Hippocampal formation (tissue), 2 donors: ENCODE data around the gene GABBR2.
A peak's percentile ranks its signal among the peaks of the same experiment; 100 is the strongest.
"Not testable (repeated sequence)": the region's sequence is repeated elsewhere in the genome, so short reads cannot be mapped to it uniquely, and the experiment has no call there.

Experiments
- DNase-seq, 2 donors: peaks; one replicate each; lab custom pipeline; 2025; lab: John Stamatoyannopoulos, UW

GABBR2 gene

DNA sequence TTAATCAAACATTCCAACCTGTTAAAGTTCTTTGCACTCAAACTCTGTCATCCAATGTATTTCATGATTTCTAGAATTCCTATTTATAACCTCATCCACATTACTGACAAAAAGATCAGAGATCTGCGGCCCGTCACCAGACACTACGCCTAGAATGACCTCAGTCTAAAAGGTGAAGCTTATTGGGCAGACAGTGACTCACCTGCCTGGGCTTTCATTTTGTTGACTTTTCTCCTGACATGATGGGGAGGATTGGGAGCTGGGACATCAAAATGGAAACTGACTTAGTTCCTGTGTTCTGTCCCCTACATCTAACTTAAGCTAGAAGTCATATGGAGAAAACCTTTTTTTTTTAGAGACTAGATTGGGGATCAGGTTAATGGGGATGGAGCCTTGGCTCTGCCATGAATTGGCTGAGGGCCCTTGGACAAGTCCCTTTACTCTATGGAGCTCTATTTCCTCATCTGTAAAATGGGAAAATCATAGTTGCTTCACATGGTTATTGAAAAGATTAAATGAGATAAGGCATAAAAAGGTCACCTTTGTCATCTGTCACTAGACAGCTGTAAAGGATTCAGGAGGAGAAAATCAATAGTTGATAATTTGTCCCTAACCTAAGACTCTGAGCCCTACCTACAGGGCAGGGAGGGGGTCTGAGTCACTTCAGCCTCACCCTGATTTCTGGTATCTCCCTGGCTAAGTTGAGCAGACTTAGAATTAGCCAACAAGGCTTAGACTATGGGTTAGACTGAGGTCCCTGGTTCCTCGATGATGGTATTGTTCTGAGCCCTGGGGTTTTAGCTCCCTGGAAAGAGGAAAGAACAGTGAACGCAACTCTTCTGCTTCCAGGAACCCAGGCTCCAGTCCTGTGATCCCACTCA is 228.5 kb downstream of the GABBR2 start:
- DNase-seq = no peak

DNA sequence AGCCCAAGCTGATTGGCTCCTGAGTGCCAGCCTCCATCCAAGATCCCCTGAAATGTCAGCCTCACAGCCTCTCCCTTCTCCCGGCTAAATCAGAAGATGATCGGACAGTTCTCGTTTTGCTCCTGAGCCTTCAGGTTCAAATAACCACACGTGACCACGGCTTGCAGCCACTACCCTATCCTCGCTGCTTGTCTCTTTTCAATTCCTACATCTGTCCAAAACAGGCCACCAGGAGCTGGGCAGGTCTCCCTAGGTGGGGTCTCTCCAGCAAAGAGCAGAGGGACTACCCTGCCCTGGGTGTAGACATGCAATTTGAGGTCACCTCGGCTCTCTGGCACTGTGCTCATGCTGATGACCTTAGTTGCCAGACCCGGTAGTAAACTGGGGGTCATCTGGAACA is 229.3 kb downstream of the GABBR2 start:
- DNase-seq = no peak

GRCh38 chr9:98477884-98478283 is 230.9 kb downstream of the GABBR2 start:
- peak in 1 of 2 donors; percentile 34 for DNase-seq

DNA sequence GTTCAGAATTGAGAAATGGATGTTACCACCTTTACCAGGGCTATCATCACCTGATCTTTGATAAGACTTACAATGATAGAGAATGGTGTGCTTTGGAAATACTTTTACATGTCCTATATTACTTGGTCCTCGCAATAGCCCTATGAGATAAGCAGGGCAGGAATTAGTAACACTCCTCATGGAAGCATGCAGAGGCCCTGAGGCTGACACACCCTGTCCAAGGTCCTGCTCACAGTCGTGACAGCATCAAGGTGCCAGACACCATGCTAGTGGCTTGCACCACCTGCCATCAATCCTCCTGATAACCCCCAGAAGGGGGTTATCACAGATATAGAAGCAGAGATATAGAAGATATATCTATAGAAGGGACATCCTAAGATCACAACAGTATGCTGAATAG is 236.5 kb downstream of the GABBR2 start:
- no peak for DNase-seq

DNA sequence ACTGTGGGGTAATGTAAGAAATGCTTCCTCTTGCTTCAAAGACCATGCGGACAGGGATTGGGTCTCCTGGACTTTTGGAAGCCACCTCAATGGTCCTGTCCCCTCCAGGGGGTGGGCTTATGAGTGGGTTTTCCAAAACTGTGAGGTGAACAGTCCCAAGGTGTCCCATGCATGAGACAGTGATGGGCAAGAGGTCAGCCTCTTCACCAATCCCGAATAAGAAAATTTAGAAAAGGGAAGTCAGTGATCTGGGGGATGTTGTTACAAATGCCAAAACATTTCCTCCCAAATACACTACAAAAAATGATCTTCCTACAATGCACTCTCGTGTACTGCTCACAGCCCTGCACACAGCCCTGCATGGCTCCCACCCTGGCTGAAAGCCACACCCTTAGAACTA is 237.6 kb downstream of the GABBR2 start:
- no peak for DNase-seq

GRCh38 chr9:98468567-98469239 is 240.0 kb downstream of the GABBR2 start:
- no peak for DNase-seq

DNA sequence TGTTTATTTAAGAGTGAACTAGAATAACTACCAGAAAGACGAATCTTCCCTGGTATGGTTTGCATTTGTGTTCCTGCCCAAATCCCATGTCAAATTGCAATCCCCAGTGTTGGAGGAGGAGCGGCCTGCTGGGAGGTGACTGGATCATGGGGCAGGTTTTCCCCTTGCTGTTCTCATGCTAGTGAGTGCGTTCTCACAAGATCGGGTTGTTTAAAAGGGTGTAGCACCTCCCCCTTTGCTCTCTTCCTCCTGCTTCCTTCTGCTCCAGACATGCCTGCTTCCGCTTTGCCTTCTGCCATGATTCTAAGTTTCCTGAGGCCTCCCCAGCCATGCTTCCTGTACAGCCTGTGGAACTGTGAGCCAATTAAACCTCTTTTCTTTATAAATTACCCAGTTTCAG is 242.9 kb downstream of the GABBR2 start:
- no peak for DNase-seq

DNA sequence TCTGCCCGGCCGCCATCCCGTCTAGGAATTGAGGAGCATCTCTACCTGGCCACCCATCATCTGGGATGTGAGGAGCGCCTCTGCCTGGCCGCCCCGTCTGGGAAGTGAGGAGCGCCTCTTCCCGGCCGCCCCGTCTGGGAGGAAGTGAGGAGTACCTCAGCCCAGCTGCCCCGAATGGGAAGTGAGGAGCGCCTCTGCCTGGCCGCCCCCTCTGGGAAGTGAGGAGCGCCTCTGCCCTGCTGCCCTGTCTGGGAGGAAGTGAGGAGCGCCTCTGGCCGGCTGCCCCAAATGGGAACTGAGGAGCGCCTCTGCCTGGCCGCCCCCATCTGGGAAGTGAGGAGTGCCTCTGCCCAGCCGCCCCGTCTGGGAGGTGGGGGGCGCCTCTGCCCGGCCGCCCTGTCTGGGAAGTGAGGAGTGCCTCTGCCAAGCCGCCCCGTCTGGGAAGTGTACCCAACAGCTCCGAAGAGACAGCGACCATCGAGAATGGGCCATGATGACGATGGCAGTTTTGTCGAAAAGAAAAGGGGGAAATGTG is 244.5 kb downstream of the GABBR2 start:
- not testable (repeated sequence) for DNase-seq

DNA sequence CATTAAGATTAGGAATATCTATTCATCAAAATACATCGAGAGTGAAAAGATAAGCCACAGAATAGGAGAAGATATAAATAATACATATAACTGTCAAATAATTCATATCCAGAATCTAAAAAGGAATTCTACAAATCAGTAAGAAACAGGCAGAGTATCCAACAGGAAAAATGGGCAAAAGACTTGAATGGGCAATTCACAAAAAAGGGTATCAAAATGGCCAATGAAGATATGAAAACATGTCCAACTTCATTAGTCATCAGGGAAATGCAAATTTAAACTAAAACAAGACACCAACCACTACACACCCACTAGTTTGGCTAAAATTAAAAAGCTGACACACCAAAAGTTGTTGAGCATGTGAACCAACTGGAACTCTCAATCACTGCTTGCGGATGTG is 246.4 kb downstream of the GABBR2 start:
- DNase-seq = no peak

GRCh38 chr9:98460704-98461103 is 248.0 kb downstream of the GABBR2 start:
- no peak for DNase-seq

DNA sequence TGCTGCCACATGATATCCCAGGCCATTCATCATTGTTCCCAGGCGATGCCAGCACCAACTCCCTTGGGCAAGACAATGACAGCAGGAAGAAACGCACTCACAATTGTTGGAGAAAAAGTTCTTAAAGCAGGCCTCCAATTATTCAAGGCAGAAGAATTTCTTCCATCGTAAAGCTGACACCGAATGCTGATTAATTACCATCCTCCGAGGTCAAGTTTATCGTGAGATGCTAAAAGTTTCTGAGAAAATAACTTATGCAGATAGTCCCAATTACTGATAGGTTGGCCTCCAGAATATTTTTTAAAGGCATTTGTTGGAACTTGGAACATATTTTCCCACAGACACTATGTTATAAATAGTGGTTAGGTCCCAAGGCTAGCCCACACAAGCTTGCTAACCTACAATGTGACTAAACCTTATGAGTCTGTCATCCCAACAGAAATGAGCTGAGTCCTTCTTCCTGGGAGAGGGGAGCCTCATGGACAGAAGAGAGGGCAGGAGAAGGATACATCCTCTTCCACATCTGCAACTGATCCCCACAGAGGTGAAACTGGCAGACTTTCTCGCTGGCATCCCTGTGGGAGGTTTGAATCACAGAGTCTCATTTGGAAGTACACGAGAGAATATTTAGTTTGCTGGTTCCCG is 250.9 kb downstream of the GABBR2 start:
- no peak for DNase-seq

DNA sequence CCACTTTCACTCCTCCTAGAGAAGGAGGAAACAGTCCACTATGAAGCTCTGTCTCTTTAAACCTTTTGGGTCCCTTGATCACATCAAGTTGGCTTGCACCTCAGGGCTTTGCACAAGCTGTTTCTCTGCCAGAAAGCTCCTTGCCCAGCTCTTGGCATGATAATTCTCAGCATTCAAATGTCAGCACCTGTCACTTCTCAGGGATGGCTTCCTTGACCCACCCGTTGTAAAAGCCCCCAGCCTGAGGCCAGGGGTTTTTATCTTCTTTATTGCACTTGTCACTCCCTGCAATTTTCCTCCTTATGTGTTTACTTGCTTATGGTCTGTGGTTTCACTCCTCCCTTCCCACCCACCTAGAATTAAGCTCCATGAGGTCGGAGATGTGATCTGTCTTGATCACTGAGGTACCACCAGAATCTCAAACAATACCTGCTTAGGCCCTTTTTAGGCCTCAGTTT is 252.6 kb downstream of the GABBR2 start:
- no peak for DNase-seq

GRCh38 chr9:98455256-98456155 is 253.2 kb downstream of the GABBR2 start:
- DNase-seq = no peak

DNA sequence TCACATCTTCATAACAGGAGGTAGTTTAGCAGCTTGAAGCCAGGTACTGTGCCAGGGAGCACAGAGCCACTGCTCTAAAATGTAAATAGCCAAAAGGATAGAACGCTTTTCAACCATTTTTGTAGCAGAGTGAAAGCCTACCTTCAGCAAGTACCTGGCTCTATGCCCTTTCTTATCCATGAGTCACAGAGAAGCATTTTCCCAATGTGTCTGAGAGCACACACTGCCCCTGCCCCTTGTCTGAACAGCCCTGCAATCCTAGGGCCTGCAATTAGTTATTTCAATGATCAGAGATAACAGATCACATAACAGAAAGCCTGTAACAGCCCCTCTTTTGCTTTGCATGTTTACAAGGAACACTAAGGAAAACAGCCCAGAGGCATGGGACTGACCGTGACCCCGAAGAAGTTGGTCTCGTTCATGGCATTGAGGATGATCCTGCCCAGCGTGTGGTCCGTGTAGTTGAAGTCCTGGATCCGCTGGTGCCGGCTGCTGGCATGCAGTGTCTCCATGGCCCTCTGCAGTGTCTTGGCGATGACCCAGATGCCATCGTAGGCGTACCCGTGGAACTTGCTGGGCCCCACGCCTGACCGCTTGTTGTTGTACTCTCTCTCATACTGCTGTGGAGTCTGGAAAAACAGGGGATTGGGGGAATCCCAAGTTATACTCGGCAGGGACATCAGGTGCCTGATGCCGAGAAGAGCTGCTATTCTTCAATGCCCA is 255.0 kb downstream of the GABBR2 start:
- DNase-seq = no peak

DNA sequence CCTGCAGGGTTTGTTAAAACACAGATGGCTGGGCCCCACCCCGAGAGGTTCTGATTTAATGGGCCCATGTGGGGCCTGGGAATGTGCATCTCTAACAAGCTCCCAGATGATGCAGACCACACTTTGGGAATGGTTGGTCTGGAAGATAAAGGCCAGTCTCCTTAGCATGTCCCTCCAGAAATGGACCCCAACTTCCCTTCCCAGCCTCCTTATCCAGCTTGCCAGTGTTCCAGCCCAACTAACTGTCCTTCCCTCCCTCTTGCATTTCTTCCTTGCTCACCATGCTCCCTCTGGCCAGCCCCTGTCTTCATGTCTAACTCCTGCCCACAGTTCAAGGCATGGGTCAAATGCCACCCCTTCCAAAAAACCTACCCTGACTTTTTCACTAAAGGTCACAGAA is 257.2 kb downstream of the GABBR2 start:
- DNase-seq = no peak

DNA sequence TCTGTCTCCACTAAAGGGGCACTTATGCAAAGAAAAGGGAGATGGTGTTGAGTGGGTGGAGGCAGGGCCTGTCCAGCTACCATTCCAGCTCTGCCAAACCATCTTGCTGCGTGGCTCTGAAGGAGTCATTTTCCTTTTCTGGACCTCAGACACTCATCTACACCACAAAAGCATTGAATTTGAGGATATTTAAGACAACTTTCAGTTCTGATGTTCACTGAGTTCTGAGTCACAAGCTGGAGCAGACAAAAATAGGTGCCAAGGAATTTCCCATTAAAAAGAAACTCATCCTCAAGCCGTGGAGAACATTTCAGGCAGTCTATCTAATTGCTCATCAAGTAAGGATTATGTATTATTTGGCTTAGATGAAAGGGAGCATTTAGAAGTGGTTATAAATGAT is 258.2 kb downstream of the GABBR2 start:
- DNase-seq = no peak

DNA sequence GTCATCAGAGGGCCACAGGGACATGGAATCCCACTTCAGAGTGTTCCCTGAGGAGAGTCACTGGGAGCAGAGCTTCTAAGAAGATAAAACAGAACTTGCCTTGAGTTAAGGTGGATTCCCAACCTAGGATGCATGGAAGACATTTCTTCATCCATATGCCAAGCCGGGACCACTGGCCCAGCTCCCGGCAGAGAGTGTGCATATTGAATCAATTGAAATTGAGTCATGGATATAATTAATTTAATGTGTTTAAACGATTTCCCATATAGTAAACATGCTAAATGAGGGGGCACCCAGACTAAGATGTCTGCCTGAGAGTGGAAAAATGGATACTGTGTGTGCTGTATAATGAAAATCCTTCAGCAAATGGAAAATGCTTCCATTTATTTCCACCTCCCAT is 258.9 kb downstream of the GABBR2 start:
- DNase-seq = no peak

DNA sequence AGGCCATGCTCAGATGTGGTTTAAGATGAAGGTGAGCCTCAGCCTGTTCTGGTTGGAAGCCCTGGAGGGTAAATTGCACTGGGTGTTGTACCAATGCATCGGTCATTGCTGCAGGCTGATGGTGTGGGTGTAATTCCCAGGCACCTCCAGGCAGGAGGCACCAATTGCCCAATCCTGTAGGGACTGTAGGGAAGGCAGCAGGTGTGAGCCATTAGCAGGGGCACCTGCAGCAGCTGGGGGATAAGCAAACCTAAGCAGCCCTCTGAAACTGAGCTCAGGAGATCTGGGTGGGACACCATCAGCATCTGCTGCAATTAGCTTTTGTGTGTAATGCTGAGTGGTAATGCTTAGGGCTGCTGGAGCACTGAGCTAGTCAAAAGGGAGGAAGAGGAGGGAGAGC is 263.2 kb downstream of the GABBR2 start:
- no peak for DNase-seq

GRCh38 chr9:98444601-98445000 is 264.1 kb downstream of the GABBR2 start:
- DNase-seq = no peak

DNA sequence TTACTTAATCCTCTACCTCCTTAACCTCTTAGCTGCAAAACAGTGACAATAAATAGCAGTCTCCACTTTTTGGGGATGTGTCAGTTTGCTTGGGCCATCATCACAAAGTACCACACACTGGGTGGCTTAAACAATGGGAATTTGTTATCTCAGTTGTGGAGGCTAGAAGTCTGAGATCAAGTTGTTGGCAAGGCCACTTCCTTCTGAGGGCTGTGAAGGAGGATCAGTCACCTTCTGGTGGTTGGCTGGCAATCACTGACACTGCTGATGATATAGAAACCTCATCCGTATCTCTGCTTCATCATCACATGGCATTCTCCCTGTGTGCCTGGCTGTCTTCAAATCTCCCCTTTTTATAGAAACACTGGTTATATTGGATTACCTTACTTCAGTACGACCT is 266.2 kb downstream of the GABBR2 start:
- DNase-seq = no peak

DNA sequence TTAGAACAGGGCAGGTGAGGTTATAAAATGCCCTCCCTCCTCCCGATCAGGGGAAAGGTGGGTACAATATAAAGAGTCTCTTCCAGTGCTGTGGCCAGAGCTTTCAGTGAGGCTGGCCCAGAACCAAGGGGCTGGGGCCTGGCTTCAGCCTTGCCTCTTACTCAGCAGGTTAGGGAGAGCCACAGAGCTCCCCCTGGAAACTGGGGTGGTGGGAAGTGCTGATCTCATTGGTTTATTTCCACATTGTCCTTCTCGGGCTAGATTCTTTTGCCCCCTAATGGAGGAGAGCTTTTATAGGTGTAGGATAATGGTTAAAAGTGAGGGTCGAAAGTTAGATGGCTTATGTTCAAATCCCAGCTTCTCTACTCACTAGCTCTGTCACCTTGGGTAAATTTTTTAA is 266.6 kb downstream of the GABBR2 start:
- DNase-seq = no peak
